ENCODE data around the gene DTD1.

The DTD1 gene

DNA sequence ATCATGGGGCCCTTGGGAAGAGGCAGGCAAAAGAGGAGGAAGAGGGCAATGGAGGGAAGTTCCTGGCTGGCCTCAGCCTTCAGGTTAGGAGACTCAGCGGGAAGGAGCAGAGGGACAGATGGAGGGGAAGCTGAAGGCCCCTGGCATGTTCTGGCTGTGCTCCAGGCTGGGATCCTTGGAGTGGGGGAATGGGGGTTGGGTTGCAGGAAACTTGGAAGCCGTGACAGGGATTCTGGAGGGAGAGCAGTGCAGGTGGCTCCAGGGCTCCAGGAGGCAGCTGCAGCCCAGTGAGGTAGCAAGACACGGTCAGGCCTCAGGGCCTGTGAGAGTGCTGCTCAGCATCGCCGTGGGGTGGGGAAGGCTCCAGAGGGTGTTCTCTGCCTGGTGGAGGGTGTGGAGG lies 161.1 kb downstream of the DTD1 start:
- H3F3A ChIP-seq (ENCODE audit: insufficient read depth, low read length): no peaks in the 10 kb centered on the region
- H3K27ac ChIP-seq (ENCODE audit: low read depth, low read length, poor library complexity, severe bottlenecking): no peak overlapping the region
- TF ChIP-seq CTCF (IDR thresholded peaks at IDR 0.05; ENCODE audit: low read length) (no peak), EZH2 (IDR thresholded peaks at IDR 0.05; ENCODE audit: borderline replicate concordance, low read length) (no peak)
- H2AFZ ChIP-seq (ENCODE audit: low read length): no peak overlapping the region
- peaks cover 6% of the 10 kb centered on the region; the same call in 1 of the 2 replicates for H3K36me3 ChIP-seq (ENCODE audit: insufficient read depth, low read length)
- no peak overlapping the region for H3K9ac ChIP-seq (ENCODE audit: low read length)
- no peak overlapping the region for H3K4me2 ChIP-seq (ENCODE audit: low read length)
- H3K4me1 ChIP-seq (ENCODE audit: insufficient read depth, low read length, severe bottlenecking): no peaks in the 10 kb centered on the region
- no peaks in the 10 kb centered on the region for H4K20me1 ChIP-seq (ENCODE audit: insufficient read depth, low read length)
- H3K9me2 ChIP-seq (ENCODE audit: low read depth, low read length): no peaks in the 10 kb centered on the region
- H3K79me2 ChIP-seq (ENCODE audit: insufficient read depth, low read length): no peaks in the 10 kb centered on the region
- no peaks in the 10 kb centered on the region for H3K27me3 ChIP-seq (ENCODE audit: insufficient read depth, low read length)
- H3K9me3 ChIP-seq (ENCODE audit: low read length): no peaks in the 10 kb centered on the region
- no peak overlapping the region for H3K4me3 ChIP-seq (ENCODE audit: low read depth, low read length, poor library complexity, severe bottlenecking)

- TF ChIP-seq CTCF (IDR thresholded peaks at IDR 0.05; ENCODE audit: low read length) (no peak), EZH2 (IDR thresholded peaks at IDR 0.05; ENCODE audit: borderline replicate concordance, low read length) (no peak)
- Histone ChIP-seq H3K9ac (ENCODE audit: low read length) (no peak overlapping the region), H3K4me2 (ENCODE audit: low read length) (no peak overlapping the region), H3K27me3 (ENCODE audit: insufficient read depth, low read length) (no peaks in the 10 kb centered on the region), H2AFZ (ENCODE audit: low read length) (no peak overlapping the region), H3K9me2 (ENCODE audit: low read depth, low read length) (no peaks in the 10 kb centered on the region), H3K4me3 (ENCODE audit: low read depth, low read length, poor library complexity, severe bottlenecking) (no peak overlapping the region), H3K4me1 (ENCODE audit: insufficient read depth, low read length, severe bottlenecking) (no peaks in the 10 kb centered on the region), H4K20me1 (ENCODE audit: insufficient read depth, low read length) (no peaks in the 10 kb centered on the region), H3F3A (ENCODE audit: insufficient read depth, low read length) (no peaks in the 10 kb centered on the region), H3K36me3 (ENCODE audit: insufficient read depth, low read length) (peaks cover 6% of the 10 kb centered on the region; the same call in 1 of the 2 replicates), H3K79me2 (ENCODE audit: insufficient read depth, low read length) (no peaks in the 10 kb centered on the region), H3K27ac (ENCODE audit: low read depth, low read length, poor library complexity, severe bottlenecking) (no peak overlapping the region), H3K9me3 (ENCODE audit: low read length) (no peaks in the 10 kb centered on the region)
Measured at GRCh38 chr20:18749528-18749927, 161.7 kb downstream of the DTD1 start.

- Histone ChIP-seq H3K4me1 (ENCODE audit: insufficient read depth, low read length, severe bottlenecking) (no peaks in the 10 kb centered on the region), H3K27ac (ENCODE audit: low read depth, low read length, poor library complexity, severe bottlenecking) (no peak overlapping the region), H3F3A (ENCODE audit: insufficient read depth, low read length) (no peaks in the 10 kb centered on the region), H3K9me2 (ENCODE audit: low read depth, low read length) (no peaks in the 10 kb centered on the region), H3K79me2 (ENCODE audit: insufficient read depth, low read length) (no peaks in the 10 kb centered on the region), H3K27me3 (ENCODE audit: insufficient read depth, low read length) (no peaks in the 10 kb centered on the region), H3K9ac (ENCODE audit: low read length) (no peak overlapping the region), H3K36me3 (ENCODE audit: insufficient read depth, low read length) (no peaks in the 10 kb centered on the region), H3K9me3 (ENCODE audit: low read length) (no peaks in the 10 kb centered on the region), H3K4me2 (ENCODE audit: low read length) (no peak overlapping the region), H4K20me1 (ENCODE audit: insufficient read depth, low read length) (no peaks in the 10 kb centered on the region), H2AFZ (ENCODE audit: low read length) (no peak overlapping the region), H3K4me3 (ENCODE audit: low read depth, low read length, poor library complexity, severe bottlenecking) (no peak overlapping the region)
- TF ChIP-seq CTCF (IDR thresholded peaks at IDR 0.05; ENCODE audit: low read length) (no peak), EZH2 (IDR thresholded peaks at IDR 0.05; ENCODE audit: borderline replicate concordance, low read length) (no peak)
Measured at GRCh38 chr20:18750735-18751134, 162.9 kb downstream of the DTD1 start.
